Endodermal cell (in vitro differentiated cells): Measurements from ENCODE around the gene C1orf105. TPM values are rescaled to one million over a fixed set of nuclear protein-coding genes. Genes with fewer than 3 reads are reported as not detected.

Source experiments
- DNase-seq: peaks from one replicate; pipeline ENCODE4 v3.0.0-alpha.2; 2017
- H3K27ac ChIP-seq: 2 replicates; pipeline ENCODE4 v1.5.1; 2013; ENCODE audit warnings: mild to moderate bottlenecking, low read depth, low read length, moderate library complexity
- H3K27me3 ChIP-seq: 2 replicates; pipeline ENCODE4 v1.6.1; 2013; ENCODE audit warnings: mild to moderate bottlenecking, low read length, moderate library complexity; ENCODE audit not compliant: insufficient read depth, control insufficient read depth, poor library complexity, severe bottlenecking
- H3K36me3 ChIP-seq: 2 replicates; pipeline ENCODE4 v1.7.0; 2013; ENCODE audit warnings: mild to moderate bottlenecking, low read length, moderate library complexity; ENCODE audit not compliant: control insufficient read depth, insufficient read depth
- H3K4me1 ChIP-seq: one replicate; pipeline ENCODE4 v1.7.0; 2013; ENCODE audit warnings: low read length; ENCODE audit not compliant: control insufficient read depth, insufficient read depth
- H3K4me3 ChIP-seq: 2 replicates; pipeline ENCODE4 v1.5.1; 2013; ENCODE audit warnings: mild to moderate bottlenecking, low read length, moderate library complexity
- H3K9ac ChIP-seq: 2 replicates; pipeline ENCODE4 v1.6.1; 2013; ENCODE audit warnings: mild to moderate bottlenecking, low read length, moderate library complexity; ENCODE audit not compliant: poor library complexity, severe bottlenecking; ENCODE audit errors: extremely low read depth
- H3K9me3 ChIP-seq: 2 replicates; pipeline ENCODE4 v1.6.1; 2013; ENCODE audit warnings: mild to moderate bottlenecking, low read length, moderate library complexity; ENCODE audit not compliant: control insufficient read depth
- H3K27ac Mint-ChIP-seq: 2 replicates; pipeline ENCODE4 v1.8.0; 2020; ENCODE audit warnings: mixed read lengths
- H3K27me3 Mint-ChIP-seq: 2 replicates; pipeline ENCODE4 v1.8.0; 2021; ENCODE audit warnings: mild to moderate bottlenecking, mixed read lengths; ENCODE audit not compliant: insufficient read depth
- H3K36me3 Mint-ChIP-seq: 2 replicates; pipeline ENCODE4 v1.8.0; 2020; ENCODE audit warnings: low read depth, mixed read lengths
- H3K4me1 Mint-ChIP-seq: 2 replicates; pipeline ENCODE4 v1.8.0; 2020; ENCODE audit warnings: mixed read lengths
- H3K4me3 Mint-ChIP-seq: 2 replicates; pipeline ENCODE4 v1.8.0; 2020; ENCODE audit warnings: mild to moderate bottlenecking, moderate library complexity, mixed read lengths
- H3K9me3 Mint-ChIP-seq: 2 replicates; pipeline ENCODE4 v1.8.0; 2020; ENCODE audit warnings: mild to moderate bottlenecking, mixed read lengths
- CTCF ChIP-seq: fragments of 200-600 bp; sonication (generic); conservative IDR thresholded peaks from 2 replicates; pipeline ENCODE4 v1.5.0; 2021; ENCODE audit warnings: antibody characterized with exemption, mild to moderate bottlenecking
- WGBS, 2 experiments: methylation state at CpG; one replicate each; pipeline versions ENCODE4 v1.1.5 to v1.1.7; 2013; ENCODE audit warnings: missing lambda C conversion rate in 2 of 2, mixed read lengths in 1 of 2; ENCODE audit not compliant: insufficient coverage in 1 of 2, insufficient read length in 1 of 2; 5-methylcytosine and 5-hydroxymethylcytosine counted together
- total RNA-seq, 2 donors: library from RNA; stranded (reverse); fragmentation: NEBNext Ultra II Directional in 1 of 2; extraction: Animal tissue kit (Norgen Biotek cat#: 25700) in 1 of 2; gene quantifications; 2 replicates in 1 of 2; 3 replicates in 1 of 2; pipeline ENCODE4 v1.2.1, GENCODE V29; 2021

C1orf105 gene
- total RNA-seq, 2 donors from 2014 or later: not detected

DNA sequence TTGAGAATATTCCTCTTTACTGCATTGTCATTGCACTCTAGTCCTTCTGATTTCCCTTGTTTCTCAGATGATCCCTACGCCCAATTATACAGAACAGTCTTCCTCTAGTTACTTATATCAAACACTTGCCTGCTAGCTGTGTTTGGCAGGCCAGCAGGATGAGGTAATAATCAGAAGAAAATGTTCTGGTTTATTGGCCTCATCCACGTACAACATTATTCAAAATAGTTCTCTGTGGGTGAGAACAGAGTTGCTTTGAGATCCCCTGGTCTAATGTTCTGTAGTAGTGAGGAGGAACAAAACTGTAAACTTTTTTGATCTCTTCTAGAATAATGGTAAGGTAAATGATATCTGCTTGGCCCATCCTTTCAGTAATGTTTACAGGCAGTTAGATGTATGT, 22.3 kb upstream of the C1orf105 start:
- H3K4me3 Mint-ChIP-seq: no peak overlapping the region
- peaks cover 24% of the 10 kb centered on the region for H3K4me1 Mint-ChIP-seq

GRCh38 chr1:172398970-172399755, 21.3 kb upstream of the C1orf105 start:
- Mint-ChIP-seq H3K27me3 (no peaks in the 10 kb centered on the region), H3K27ac (peak overlapping the region; percentile 65), H3K4me3 (no peak overlapping the region), H3K4me1 (peaks cover 19% of the 10 kb centered on the region), H3K36me3 (no peaks in the 10 kb centered on the region), H3K9me3 (no peaks in the 10 kb centered on the region)
- WGBS, 2 experiments: 57 to 66% methylated on average over 8 to 9 of the region's 9 CpGs
- no peak overlapping the region for H3K27ac ChIP-seq
- no peaks in the 10 kb centered on the region for H3K4me1 ChIP-seq
- peak; percentile 48 for DNase-seq
- no peaks in the 10 kb centered on the region for H3K9me3 ChIP-seq
- peak; percentile 79 for TF ChIP-seq CTCF
- H3K36me3 ChIP-seq: no peaks in the 10 kb centered on the region
- H3K9ac ChIP-seq: no peak overlapping the region
- no peaks in the 10 kb centered on the region for H3K27me3 ChIP-seq
- H3K4me3 ChIP-seq: no peak overlapping the region

More for the DNA sequence above, 22.3 kb upstream of the C1orf105 start:
- no peak overlapping the region for H3K4me3 ChIP-seq
- H3K9me3 ChIP-seq: no peaks in the 10 kb centered on the region
- DNase-seq: no peak
- no peaks in the 10 kb centered on the region for H3K9me3 Mint-ChIP-seq
- 93% methylated on average over 2 of the region's 2 CpGs; no CpG with 5 or more reads in 1 of the 2 experiments for WGBS, 2 experiments
- no peaks in the 10 kb centered on the region for H3K27me3 ChIP-seq
- TF ChIP-seq CTCF: no peak
- no peaks in the 10 kb centered on the region for H3K36me3 ChIP-seq
- H3K9ac ChIP-seq: no peak overlapping the region
- no peaks in the 10 kb centered on the region for H3K27me3 Mint-ChIP-seq
- H3K27ac ChIP-seq: no peak overlapping the region
- no peak overlapping the region for H3K27ac Mint-ChIP-seq
- no peaks in the 10 kb centered on the region for H3K4me1 ChIP-seq
- no peaks in the 10 kb centered on the region for H3K36me3 Mint-ChIP-seq

GRCh38 chr1:172399756-172400721, 20.4 kb upstream of the C1orf105 start:
- Histone ChIP-seq H3K4me1 (no peaks in the 10 kb centered on the region), H3K9ac (no peak overlapping the region), H3K27me3 (no peaks in the 10 kb centered on the region), H3K9me3 (no peaks in the 10 kb centered on the region), H3K36me3 (no peaks in the 10 kb centered on the region), H3K4me3 (no peak overlapping the region), H3K27ac (no peak overlapping the region)
- 68 to 87% methylated on average over 4 to 6 of the region's 6 CpGs for WGBS, 2 experiments
- Mint-ChIP-seq H3K4me1 (peaks cover 11% of the 10 kb centered on the region), H3K4me3 (no peak overlapping the region), H3K27ac (peak overlapping the region; percentile 62), H3K27me3 (no peaks in the 10 kb centered on the region), H3K9me3 (no peaks in the 10 kb centered on the region), H3K36me3 (no peaks in the 10 kb centered on the region)
- DNase-seq: peak; percentile 59
- TF ChIP-seq CTCF: no peak
